Colon (tissue), 2 donors: ENCODE data around the gene SPATA24.
"Not testable (repeated sequence)": the region's sequence is repeated elsewhere in the genome, so short reads cannot be mapped to it uniquely, and the experiment has no call there.

Experiments used
- FAIRE-seq: peaks from 2 replicates; lab custom pipeline; 2012; peaks lifted over from hg19 to GRCh38; lab: Jason Lieb, UNC
- donor health status: control.
- donor health status: control.

The SPATA24 gene

DNA sequence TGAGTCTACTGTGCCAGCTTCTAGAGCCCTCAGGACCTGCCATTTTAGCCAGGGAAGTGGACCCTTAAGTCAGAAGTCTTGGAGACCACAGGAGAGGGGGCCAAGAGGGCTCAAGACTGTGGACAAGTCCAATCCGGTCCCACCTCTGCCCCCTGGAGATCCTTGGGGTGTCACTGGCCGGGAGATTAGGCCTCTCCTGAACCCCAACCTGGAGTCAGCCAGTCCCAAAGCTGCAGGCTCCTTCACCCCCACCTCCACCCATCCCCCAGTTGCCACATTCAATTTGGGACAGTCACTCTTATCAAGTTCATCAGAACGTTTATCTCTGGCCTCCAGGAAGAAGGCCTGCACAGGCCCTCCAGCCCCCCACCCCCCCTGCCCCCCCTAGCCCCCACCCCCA is 21.1 kb downstream of the SPATA24 start:
- FAIRE-seq, result no peak

DNA sequence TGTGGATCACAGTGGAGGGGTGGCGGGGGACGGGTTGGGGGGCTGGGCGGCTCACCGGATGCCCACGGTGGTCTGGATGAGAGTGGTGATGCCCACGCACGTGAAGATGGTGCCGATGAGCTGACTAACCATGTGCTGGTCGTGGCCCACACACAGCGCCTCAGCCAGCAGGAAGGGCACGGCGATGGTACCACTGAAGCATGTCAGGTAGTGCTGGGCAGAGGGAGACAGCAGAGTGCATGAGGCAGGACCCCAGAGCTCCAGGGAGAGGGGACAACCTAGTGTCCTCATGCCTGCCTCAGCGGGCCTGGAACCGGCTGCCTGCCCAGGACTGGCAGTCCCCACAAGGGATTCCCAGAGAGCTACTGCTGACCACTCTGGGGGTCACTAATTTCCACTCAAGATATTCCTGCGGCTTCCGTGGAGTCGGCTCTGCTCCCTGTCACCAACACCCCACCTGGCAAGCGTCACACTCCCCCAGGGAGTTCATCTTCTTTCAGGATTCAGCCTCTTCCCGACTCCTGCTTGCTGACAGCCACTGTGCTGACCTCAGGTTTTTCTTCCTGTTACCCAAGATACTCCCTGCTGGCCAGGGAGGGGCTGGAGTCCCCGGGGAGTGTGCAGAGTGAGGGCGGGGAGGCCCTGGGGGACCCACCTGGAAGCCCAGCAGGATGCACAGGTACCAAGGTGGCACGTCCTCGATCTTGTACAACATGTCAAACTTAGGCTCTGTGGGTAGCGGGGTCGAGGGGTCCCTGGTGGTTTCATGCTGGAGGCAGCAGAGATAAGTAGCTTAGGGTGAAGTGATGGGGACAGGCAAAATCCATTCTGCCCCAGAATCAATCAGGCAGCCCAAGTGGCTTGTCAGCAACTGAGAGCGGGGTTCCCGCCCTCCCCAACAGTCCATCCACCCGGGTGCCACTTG is 21.8 kb downstream of the SPATA24 start:
- no peak for FAIRE-seq

DNA sequence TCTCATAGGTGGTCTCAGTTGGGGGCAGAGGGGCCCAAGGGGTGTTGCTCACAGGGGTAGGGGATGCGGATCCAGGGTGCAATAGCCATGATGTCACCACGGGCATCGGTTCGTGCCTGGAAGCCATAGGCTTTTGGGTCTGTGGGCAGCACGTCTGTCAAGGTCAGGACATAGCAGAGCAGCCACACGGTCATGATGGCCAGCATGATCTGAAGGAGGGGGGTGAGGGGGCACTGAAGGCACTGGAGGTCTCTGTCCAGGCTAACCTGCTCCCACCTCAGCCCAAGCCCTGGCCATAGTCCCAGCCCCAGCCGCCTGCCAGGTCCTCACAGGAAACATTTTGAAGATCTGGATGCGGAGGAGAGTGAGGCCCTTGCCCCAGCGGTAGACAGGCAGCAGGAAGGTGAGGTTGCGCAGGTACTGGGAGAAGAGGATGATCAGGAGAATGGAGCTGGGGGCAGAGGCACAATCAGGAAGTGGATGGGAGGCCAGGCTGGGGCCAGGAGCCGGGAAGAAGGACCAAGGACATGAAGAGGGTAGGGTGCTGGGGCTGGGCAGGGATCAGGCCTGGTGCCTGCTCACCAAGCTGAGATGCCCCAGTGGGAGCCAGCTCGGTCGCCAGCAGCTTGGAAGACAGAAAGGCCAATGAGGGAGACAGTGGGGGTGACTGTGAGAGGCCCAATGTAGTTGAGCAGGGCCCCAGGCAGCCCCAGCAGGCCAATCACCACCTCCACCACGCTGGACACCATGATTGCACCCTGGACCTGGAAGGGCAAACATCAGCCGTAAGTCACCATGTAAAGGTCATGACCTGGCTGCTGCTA is 24.1 kb downstream of the SPATA24 start:
- FAIRE-seq, result no peak

DNA sequence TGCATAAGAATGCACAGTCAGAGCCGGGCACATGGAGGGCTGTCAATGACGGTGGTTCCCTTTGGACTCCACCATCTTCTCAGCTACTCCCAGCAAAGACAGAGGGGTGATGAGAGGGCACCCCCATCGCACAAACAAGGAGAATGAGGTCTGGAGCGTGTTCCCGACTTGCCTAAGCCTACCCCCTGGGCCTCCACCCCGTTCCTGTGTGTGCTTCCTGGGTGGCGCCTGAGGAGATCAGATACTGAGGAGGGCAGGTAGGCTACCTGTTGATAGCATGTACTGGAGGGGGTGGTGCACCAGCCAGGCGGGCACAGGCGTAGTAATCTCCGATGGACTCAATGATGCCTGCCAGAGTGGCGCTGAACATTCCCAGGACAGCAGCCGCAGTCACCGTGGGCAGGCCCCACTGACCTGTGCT is 24.9 kb downstream of the SPATA24 start:
- no peak for FAIRE-seq

DNA sequence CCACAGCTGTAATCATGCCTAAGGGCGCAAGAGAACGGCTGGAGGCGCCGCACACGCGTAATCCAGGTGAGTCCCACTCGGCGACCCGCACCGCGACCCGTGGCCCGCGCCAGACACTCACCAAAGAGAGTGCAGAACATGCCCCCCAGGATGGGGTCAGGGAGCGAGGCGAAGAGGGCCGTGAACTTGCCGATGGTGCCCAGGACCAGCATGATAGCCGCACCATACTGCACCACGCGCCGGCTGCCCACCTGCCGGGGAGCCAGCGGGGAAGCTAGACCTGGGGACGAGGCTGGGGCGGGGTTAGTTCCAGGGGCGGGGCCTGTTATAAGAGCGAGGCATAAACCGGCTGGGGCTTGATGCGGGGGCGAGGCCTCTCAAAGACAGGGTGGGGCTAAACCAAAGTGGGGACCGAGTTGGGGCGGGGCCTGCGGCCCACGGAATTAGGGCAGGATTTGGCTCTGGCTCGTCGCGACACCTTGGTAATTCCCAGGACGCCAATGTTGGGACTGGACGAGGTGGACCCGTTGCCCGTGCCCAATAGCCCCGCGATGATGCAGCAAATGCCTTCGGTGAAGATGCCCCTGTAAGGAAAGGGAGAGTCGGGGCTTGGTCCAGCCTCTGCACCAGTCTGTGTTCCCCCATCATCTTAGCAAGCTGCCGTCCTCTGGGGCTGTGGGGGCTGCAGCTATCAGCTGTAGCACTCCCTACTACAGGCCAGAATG is 25.6 kb downstream of the SPATA24 start:
- FAIRE-seq, result no peak

DNA sequence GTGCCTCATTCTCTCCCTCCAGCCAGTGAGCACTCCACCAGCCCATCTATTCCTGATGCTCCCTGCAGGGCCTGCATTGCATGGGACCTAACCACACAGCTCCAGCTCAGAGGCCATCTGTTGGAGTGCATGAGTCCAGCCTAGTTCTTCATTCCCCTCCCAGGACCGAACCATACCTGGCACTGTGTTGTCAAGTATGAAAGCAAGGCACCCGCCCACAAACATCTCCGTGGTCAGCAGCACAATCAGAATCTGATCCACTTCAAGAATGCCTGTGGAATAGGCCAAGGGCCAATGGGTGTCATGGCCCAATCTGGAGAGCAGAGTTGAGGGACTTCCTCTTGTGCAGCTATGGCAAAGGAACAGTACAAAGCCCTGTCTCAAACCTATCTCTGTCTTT is 26.7 kb downstream of the SPATA24 start:
- FAIRE-seq, result no peak

DNA sequence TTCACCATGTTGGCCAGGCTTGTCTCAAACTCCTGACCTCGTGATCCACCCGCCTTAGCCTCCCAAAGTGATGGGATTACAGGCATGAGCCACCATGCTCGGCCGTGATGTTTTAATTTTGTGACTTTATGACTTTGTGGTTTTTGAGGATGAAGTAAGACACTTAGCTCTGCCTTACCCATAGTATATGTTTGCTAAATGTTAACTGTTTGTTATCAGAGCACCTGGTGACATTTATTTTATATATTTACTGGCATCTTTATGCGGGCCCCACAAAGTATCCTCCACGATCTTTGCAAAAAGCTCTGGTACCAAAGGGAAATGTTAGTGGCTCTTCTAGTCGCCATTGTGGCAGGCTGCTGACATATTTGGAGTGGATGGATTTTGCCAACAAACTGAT is 27.5 kb downstream of the SPATA24 start:
- FAIRE-seq, result no peak

DNA sequence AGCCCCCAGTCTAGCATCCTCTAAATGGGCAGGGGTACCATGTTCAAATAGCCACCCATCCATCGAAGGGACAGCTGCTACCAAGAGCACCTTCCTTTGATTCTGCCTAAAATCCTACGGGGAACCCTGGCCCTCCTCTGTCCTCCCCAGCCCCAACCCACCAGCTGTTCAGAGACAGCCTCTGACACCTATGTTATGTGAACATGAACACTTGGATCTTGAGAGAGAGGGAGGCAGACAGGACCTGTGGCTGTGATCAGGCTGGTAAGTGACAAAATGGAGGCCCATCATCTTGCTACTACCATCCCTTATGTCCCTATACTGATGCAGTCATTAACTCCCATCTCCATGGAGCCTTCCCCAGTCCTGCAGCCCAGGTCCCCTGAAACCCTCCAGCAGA is 29.0 kb downstream of the SPATA24 start:
- no peak for FAIRE-seq

DNA sequence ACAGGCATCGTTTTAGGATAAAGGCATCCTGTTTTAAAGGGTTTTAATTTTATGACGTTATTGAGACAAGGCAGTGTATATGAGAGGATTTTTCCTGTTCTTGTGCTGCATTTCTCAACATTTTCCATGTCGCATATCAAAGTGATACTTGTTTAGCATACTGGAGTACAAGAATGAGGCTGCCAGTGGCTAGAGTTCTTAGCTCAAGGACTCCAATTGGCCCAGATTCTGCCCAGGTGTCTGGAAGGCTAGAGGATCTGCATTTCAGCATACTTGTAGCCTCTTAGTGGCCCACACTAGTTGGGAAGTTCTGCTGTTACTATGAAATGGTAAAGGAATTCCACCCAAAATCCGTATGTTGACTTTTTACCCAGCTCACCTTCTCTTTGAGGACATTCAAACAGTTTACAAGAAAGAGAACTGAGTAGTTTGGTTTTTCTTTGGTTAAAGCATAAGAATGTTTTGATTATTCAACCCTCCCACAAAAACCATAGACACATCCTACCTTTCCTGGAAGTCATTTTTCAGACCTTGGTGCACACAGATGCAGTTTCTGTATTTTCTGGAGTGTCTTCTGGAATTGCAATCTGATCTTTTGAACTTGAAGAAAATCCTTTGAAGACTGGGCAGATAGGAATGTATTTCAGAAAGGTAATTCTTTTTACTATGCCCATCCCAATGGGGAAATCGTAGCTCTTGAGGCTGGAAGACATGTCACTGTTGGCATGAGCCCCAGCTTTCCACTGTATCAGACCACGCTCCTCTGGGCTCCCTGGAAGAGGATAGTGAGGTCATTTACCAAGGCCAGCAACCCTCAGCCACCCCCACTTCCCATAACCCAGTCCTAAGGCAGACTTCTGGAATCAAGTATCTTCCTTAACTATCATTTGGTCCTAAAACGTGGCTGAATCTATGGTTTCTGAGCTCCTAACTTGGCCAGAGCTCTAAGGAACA is 32.1 kb downstream of the SPATA24 start:
- no peak for FAIRE-seq

DNA sequence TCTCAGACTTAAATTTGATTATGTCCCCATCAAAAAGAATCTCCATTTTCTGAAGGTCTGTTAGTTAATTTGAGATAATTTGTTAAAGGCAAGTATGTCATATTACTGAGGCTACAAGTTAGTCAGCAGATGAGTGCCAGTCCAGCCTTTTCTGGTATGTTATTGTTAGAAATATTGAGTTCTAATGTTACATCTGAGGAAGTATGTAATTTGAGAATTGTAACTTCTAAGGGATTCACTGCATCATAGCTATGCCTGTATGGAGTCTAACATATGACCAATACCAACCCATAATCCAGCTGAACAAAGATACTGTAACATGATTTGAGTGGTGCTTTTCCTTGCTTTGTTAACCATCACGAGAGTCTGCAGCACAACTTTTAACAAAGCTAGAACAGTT is 34.7 kb downstream of the SPATA24 start:
- no peak for FAIRE-seq

DNA sequence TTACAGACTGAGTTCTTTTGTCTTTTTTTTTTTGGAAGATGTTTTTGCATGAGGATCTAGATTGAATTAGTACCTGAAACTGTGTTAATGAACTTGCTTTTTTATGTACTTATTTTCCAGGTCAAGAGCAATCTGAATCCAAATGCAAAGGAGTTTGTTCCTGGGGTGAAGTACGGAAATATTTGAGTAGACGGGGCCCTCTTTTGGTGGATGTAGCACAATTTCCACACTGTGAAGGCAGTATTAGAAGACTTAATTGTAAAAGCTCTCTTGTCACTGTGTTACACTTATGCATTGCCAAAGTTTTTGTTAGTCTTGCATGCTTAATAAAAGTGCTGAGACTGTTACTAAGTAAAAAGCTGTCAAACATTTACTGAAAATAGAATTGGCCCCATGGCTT is 35.3 kb downstream of the SPATA24 start:
- FAIRE-seq, result no peak

DNA sequence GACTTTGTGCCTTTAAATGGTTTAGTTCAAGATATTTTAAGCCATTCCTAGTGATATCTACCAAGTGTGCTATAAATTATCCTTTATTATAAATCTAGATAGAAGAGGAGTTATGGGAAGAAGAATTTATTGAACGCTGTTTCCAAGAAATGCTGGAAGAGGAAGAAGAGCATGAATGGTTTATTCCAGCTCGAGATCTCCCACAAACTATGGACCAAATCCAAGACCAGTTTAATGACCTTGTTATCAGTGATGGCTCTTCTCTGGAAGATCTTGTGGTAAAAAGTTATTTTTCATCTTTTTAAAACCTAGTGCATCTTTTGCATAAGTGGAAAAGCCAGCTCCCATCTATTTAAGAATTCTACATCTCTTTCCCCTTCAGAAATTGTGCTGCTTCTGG is 39.4 kb downstream of the SPATA24 start:
- FAIRE-seq, result no peak

DNA sequence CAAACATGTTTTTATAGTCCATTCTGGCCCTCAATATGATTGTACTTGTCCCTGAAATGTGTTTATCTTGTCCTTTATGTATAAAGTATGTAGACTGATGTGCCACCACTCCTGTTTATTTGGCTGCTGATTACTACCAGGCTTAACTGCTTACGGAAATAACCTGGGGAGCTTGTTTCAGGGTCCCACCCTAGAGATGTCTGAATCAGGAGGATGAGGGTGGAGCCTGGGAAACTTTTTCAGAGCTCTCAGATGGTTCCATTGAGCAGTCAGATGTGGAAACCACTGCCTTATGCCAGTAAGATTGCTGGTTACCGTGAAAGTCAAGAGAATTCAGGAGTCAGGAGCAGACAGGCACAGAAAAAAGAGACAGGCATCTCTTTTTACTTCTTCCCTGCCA is 40.0 kb downstream of the SPATA24 start:
- no peak for FAIRE-seq

DNA sequence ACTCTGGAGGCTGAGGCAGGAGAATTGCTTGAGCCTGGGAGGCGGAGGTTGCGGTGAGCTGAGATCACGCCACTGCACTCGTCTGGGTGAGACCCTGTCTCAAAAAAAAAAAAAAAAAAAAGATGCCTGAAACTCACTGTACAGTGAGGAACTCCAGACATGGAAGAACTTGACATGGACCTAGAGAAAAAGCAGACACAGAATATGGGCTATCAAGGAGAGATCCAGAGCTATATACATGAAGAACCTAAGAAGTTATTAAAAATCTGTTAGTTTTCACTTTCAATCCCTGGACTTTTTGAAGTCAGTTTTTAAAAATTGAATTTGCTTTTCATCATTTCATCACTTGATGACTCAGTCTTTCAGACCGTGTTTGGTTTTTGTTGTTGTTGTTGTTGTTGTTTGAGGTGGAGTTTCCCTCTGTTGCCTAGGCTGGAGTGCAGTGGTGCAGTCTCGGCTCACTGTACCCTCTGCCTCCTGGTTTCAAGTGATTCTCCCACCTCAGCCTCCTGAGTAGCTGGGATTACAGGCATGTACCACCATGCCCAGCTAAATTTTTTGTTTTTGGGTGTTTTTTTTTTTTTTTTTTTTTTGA is 42.0 kb downstream of the SPATA24 start:
- FAIRE-seq, result no peak

DNA sequence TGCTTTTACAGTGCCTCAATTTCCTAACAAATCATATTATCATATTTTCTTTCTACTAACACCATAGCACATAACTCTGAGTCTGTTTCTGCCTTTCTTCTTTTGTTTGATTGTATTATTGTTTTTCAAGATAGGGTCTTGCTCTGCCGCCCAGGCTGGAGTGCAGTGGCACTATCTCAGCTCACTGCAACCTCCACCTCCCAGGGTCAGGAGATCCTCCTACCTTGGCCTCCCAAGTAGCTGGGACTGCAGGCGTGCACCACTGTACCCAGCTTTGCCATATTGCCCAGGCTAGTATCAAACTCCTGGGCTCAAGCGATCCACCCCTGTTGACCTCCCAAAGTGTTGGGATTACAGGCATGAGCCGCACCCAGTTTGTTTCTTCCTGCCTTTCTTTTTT is 43.5 kb downstream of the SPATA24 start:
- FAIRE-seq, result no peak

DNA sequence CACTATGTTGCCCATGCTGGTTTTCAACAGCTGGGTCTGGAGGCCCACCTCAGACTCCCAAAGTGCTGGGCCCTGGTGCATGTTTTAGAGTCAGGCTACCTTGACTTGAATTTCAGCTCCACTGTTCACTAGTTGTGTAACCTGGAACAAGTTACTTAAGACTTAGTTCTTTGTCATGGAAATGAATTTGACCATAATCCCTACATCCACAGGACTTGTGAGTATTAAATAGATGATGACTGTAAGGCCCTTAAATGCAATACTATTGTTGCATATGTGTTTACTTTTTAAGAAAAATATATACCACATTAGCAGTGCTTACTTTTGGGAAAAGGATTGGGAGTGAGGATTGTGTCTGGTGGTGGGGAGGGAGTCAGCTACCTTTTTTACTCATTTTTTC is 45.8 kb downstream of the SPATA24 start:
- no peak for FAIRE-seq

DNA sequence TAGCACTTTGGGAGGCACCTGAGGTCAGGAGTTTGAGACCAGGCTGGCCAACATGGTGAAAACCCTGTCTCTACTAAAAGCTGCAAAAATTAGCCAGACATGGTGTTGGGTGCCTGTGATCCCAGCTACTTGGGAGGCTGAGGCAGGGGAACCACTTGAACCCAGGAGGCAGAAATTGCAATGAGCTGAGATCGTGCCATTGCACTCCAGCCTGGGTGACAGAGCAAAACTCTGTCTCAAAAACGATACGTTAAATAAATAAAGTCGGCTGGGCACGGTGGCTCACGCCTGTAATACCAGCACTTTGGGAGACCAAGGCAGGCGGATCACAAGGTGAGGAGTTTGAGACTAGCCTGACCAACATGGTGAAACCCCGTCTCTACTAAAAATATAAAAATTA is 48.0 kb downstream of the SPATA24 start:
- not testable (repeated sequence) for FAIRE-seq

DNA sequence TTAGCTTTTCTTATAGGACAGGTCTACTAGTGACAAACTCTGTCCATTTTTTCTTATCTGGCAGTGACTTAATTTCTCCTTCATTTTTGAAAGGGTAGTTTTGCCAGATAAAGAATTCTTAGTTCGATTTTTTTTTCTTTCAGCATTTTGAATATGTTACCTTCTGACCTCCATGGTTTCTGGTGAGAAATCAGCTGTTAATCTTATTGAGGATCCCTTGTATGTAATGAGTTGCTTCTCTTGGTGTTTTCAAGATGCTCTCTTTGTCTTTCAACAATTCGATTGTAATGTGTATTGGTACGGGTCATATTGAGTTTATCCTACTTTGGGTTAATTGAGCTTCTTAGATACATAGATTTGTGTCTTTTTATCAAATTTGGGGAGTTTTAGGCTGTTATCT is 49.7 kb downstream of the SPATA24 start:
- no peak for FAIRE-seq

DNA sequence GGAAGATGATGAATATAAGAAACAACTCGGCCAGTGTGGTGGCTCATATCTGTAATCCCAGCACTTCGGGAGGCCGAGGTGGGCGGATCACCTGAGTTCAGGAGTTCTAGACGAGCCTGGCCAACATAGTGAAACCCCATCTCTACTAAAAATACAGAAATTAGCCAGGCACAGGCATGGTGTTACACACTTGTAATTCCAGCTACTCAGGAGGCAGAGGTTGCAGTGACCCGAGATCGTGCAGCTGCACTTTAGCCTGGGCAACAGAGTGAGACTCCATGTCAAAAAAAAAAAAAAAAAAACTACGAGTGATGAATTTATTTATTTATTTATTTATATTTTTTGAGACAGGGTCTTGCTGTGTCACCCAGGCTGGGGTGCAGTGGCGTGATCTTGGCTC is 56.0 kb downstream of the SPATA24 start:
- FAIRE-seq, result not testable (repeated sequence)
